Activated T-helper 2 cell treated with anti-CD3 and anti-CD28 coated beads, Interferon-gamma antibody, Interleukin-2, Interleukin-4, amounts not matched to agents 10 μg/mL and 5 μg/mL and 100 μg/mL, durations not matched to agents 14 hours and 24 hours and 36 hours (primary cell): Measurements from ENCODE around the gene SKAP1. TPM values are rescaled to one million over a fixed set of nuclear protein-coding genes. Genes with fewer than 3 reads are reported as not detected.

ENCODE experiments used
- DNase-seq: peaks from one replicate; pipeline ENCODE4 v3.0.0; 2021; ENCODE audit warnings: low spot score
- H3K27ac Mint-ChIP-seq: one replicate; pipeline ENCODE4 v1.8.0; 2021; ENCODE audit warnings: mixed read lengths
- H3K27me3 Mint-ChIP-seq: one replicate; pipeline ENCODE4 v1.8.0; 2021; ENCODE audit warnings: low read depth, mixed read lengths
- H3K36me3 Mint-ChIP-seq: one replicate; pipeline ENCODE4 v1.8.0; 2021; ENCODE audit warnings: low read depth, mixed read lengths
- H3K4me1 Mint-ChIP-seq: one replicate; pipeline ENCODE4 v1.8.0; 2021; ENCODE audit warnings: low read depth, mixed read lengths
- H3K4me3 Mint-ChIP-seq: one replicate; pipeline ENCODE4 v1.8.0; 2021; ENCODE audit warnings: low read depth, mild to moderate bottlenecking, moderate library complexity, mixed read lengths
- H3K9me3 Mint-ChIP-seq: one replicate; pipeline ENCODE4 v1.8.0; 2021; ENCODE audit warnings: mixed read lengths
- intact Hi-C: fragments of 100-400 bp; cut with micrococcal nuclease; formaldehyde crosslinking; loops from one replicate; pipeline ENCODE4 v1.15.1; 2023
- total RNA-seq: library from RNA; stranded (reverse); gene quantifications from 2 replicates; pipeline ENCODE4 v1.2.3, GENCODE V29; 2022

SKAP1 gene
- total RNA-seq, 1 donor from 2014 or later = 60.5 TPM

DNA sequence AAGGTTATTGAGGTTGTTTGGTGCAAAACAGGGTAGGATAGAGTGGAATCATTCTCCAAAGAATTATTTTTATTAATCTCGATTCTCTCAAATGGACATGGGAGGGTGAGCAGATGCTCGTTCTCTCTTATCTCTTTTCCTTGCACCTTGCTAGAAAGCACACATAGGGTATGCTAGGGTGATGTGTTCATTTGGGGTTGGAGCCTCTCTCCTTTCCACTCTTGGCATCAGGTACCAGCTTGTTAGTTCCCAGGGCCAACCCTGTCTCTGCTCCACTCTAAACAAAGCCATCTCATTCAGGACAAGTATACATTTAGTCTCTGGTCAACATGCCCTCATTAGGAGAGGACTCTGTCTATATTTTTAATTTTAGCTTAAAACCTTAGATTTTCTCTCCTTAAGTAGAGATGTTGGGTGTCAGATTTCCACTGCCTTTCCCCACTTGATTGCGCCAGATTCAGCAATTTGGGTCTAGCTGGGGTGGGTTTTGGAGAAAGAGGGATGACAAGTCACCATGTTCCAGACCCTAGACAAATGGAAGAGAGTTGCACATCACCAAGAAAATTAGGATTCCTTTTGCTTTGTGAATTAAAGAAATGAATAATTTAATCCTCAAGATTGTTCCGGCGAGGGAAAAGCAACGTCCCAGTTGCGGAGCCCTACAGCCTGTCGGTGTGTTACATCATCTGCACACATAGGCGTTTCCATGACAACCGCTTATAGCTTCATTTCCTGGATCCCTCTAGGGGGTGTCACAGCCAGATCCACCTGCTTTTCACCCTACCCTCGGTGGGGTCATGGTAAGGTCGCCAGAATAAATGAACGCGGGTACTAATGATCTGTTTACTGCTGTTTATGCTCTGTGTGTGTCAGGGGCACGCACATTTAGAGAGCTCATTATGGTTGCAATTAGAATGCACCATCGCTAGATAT is 280.9 kb downstream of the SKAP1 start:
- H3K9me3 Mint-ChIP-seq = no peaks in the 10 kb centered on the region
- no peak overlapping the region for H3K27ac Mint-ChIP-seq
- H3K4me1 Mint-ChIP-seq = peaks cover 6% of the 10 kb centered on the region
- H3K4me3 Mint-ChIP-seq = no peak overlapping the region
- DNase-seq = no peak
- no peaks in the 10 kb centered on the region for H3K27me3 Mint-ChIP-seq
- intact Hi-C loops = no loop called here
- H3K36me3 Mint-ChIP-seq = peaks cover 55% of the 10 kb centered on the region

DNA sequence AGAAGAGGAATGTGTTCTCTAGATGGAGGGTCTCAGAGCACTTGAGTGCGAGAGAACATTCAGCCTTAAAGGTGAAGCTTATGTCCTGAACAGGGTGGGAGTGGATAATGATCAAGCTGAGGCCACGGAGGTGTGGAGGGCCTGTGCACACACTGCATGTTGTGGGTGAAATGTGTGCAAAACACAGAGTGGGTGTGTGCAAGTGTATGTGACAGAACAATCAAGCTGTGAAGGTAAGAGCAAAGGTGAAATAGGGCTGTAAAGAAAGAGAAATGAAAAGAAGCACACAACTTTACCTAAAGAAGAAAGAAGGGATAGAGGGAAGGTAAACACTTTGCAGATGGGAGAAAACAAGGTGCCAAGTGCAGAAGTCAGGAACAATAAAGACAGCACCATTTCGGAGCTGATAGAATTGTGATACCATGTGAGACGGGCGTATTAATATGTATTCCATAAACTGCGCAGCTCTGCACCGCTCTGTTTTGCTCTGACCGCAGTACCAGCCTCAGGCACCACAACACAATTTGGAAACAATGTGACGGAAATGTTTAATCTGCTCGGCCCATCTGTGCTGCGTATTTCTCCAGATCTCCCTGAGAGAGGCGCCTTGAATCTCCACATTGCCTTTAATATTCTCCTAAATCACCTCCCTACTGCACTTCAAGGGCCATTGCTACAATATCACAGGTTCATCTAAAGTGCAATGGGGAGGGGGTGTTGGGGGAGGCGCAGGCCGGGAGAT is 281.8 kb downstream of the SKAP1 start:
- H3K9me3 Mint-ChIP-seq = no peaks in the 10 kb centered on the region
- no peak for DNase-seq
- intact Hi-C loops = no loop called here
- peaks cover 53% of the 10 kb centered on the region for H3K36me3 Mint-ChIP-seq
- peaks cover 6% of the 10 kb centered on the region for H3K4me1 Mint-ChIP-seq
- no peak overlapping the region for H3K4me3 Mint-ChIP-seq
- H3K27ac Mint-ChIP-seq = no peak overlapping the region
- no peaks in the 10 kb centered on the region for H3K27me3 Mint-ChIP-seq

DNA sequence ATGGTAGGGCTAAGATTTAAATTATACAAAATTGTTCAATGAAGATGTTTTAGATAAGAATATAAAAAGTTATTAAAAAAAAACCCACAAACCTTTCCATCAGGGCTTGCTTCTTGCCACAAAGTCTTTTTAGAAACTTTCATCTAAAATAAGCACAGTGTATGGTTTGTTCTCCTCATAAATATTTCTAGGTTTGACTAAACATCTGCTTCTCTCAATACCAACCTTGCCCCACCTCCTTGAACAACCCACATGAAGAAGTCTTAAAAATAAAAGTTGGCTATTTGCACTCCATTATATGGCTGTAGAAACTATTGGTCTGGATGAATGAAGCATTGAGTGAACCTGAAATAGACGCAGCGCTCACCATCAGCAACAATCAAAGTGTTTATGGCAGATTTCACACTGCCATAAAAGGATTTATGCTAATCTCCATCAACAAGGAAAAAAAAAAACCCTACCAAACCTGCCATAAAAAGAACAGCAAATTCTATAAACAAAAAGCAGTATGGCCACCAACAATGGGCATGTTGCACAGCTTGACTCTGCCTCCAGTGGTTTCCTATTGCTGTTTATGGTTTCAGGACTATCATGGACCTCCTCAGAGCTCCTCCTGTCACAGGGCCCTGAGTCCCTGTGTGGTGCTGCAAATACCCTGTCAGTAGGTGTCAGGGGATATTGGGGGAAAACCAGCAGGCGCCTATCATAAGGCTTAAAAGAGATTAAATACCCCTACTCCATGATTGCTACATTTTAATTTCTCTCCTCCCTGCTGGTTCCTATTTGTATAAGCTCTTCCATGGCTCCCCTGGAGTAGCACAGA is 284.8 kb downstream of the SKAP1 start:
- no peak for DNase-seq
- no peaks in the 10 kb centered on the region for H3K27me3 Mint-ChIP-seq
- H3K4me3 Mint-ChIP-seq = no peak overlapping the region
- peaks cover 55% of the 10 kb centered on the region for H3K36me3 Mint-ChIP-seq
- no peak overlapping the region for H3K27ac Mint-ChIP-seq
- intact Hi-C loops = no loop called here
- H3K4me1 Mint-ChIP-seq = peaks cover 8% of the 10 kb centered on the region
- no peaks in the 10 kb centered on the region for H3K9me3 Mint-ChIP-seq

DNA sequence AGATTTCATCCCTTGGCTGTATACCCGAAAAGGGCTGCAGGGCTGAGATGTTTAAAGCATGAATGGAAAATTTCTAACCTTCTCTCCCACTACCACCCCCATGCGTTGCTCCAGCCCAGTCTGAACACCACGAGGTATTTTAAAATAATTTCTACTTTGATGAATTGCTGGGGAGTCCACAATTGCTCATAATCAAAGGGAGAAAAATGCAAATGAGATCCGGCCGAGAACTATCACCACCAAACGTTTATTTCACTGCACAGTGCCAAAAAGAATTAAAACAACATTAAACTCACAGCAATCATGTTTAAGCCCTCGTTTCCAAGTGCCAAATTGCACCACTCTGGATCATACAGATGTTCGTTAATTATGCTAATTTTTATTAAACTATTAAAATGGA is 285.8 kb downstream of the SKAP1 start:
- intact Hi-C loops = no loop called here
- Mint-ChIP-seq H3K36me3 (peaks cover 59% of the 10 kb centered on the region), H3K27ac (no peak overlapping the region), H3K27me3 (no peaks in the 10 kb centered on the region), H3K4me1 (peaks cover 13% of the 10 kb centered on the region), H3K4me3 (no peak overlapping the region), H3K9me3 (no peaks in the 10 kb centered on the region)
- no peak for DNase-seq

DNA sequence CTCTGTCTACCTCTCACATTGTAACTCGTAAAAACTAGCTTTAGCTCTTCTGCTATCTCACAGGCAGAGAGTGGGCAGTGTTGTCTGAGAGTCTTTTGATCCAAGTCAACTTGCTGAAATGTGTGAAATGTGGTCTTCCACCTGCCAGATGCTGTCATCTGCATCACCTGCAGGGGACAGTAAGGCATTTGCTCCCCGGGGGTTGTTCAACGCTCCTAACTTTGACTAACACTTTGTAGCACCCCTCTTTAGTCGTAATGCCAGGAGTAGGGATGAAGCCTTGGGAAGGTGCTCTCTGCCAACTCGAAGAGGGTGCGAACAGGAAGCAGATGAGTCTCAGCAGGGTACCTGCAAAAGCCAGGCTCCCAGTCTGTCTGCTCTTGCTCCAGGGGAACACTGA is 286.4 kb downstream of the SKAP1 start:
- peaks cover 55% of the 10 kb centered on the region for H3K36me3 Mint-ChIP-seq
- peaks cover 13% of the 10 kb centered on the region for H3K4me1 Mint-ChIP-seq
- H3K27ac Mint-ChIP-seq = no peak overlapping the region
- no peaks in the 10 kb centered on the region for H3K9me3 Mint-ChIP-seq
- DNase-seq = no peak
- H3K4me3 Mint-ChIP-seq = no peak overlapping the region
- no peaks in the 10 kb centered on the region for H3K27me3 Mint-ChIP-seq
- intact Hi-C loops = no loop called here

DNA sequence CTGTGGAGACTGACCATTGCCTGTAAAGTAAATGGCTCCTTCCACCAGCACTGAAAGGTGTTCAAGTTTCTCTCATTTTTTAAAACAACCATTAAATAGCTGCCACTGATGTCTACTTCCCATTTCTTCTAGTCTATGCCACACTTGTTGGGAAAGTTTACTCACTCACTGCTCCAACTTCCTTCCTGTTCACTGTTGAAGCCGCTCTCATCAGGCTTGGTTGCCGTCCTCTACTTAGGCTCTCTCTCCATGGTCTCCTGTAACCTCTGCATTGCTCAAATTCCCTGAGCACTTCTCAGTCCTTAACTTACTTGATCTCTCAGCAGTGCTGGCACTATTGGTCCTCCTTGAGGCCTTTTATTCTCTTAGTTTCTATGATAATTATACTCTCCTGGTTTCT is 290.1 kb downstream of the SKAP1 start:
- H3K4me1 Mint-ChIP-seq = peaks cover 10% of the 10 kb centered on the region
- DNase-seq = no peak
- H3K4me3 Mint-ChIP-seq = no peak overlapping the region
- intact Hi-C loops = no loop called here
- no peaks in the 10 kb centered on the region for H3K27me3 Mint-ChIP-seq
- peak overlapping the region; percentile 59 for H3K27ac Mint-ChIP-seq
- peaks cover 50% of the 10 kb centered on the region for H3K36me3 Mint-ChIP-seq
- H3K9me3 Mint-ChIP-seq = no peaks in the 10 kb centered on the region

DNA sequence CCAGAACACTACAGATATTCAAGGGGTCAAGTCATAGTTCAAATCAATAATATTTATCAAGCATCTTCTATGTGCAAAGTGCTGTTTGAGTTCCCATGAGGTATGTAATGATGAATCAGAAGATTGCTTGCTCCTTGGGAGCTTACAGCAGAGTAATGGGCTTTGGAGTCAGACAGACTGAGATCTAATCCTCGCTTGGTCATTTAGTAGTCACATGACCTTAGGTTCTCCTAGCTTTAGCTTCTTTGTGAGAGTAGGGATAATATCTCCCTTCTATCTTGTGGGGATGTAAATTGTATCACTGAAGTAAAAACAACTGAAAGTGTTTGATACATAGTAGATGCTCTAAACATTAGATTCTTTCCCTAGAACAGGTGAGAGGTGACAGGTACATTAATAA is 292.4 kb downstream of the SKAP1 start:
- DNase-seq = no peak
- Mint-ChIP-seq H3K4me1 (peaks cover 10% of the 10 kb centered on the region), H3K9me3 (no peaks in the 10 kb centered on the region), H3K27ac (no peak overlapping the region), H3K4me3 (no peak overlapping the region), H3K36me3 (peaks cover 42% of the 10 kb centered on the region), H3K27me3 (no peaks in the 10 kb centered on the region)
- intact Hi-C loops = no loop called here

DNA sequence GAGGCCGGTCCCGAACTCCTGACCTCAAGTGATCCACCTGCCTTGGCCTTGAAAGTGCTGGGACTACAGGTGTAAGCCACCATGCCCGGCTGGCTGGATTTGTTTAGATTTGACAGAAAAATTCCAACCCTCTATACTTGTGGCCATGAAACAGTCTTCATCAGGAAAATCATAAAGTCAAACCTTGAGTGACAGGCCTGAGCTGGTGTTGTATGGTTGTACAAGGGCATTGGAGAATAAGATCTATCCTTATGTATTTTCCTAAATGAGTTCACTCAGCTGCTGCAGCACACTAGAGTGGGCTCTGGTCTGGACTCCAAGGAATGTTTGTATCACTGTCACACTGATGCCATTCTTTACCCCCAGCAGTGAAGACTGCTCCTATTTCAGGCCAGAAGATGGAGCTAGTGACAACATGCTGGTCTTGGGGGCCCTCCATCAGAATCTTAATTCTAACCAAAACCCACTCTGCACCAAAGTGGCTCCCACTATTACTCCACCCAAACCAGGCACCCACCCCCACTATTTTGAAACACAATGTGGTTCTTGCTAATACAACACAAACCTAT is 295.0 kb downstream of the SKAP1 start:
- intact Hi-C loops = no loop called here
- no peak for DNase-seq
- Mint-ChIP-seq H3K36me3 (peaks cover 35% of the 10 kb centered on the region), H3K4me1 (peaks cover 6% of the 10 kb centered on the region), H3K27ac (no peak overlapping the region), H3K9me3 (no peaks in the 10 kb centered on the region), H3K27me3 (no peaks in the 10 kb centered on the region), H3K4me3 (no peak overlapping the region)

DNA sequence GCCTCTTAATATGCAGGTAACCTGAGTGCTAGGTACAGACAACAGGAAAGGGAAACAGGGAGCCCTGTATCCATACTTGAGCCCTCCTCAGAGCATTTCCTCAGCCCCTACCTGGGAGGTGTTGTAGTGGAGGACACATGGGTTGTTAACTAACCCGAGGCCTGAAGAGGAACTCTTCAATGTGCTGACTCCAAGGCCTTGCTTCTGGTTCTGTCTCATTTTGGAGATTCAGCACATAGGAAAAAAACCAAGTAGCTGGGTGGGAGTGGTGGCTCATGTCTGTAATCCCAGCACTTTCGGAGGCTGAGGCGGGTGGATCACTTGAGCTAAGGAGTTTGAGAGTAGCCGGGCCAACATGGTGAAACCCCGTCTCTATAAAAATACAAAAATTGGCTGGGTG is 297.6 kb downstream of the SKAP1 start:
- no peaks in the 10 kb centered on the region for H3K9me3 Mint-ChIP-seq
- H3K27me3 Mint-ChIP-seq = no peaks in the 10 kb centered on the region
- intact Hi-C loops = no loop called here
- no peak overlapping the region for H3K27ac Mint-ChIP-seq
- peaks cover under 1% of the 10 kb centered on the region for H3K4me1 Mint-ChIP-seq
- peaks cover 26% of the 10 kb centered on the region for H3K36me3 Mint-ChIP-seq
- H3K4me3 Mint-ChIP-seq = no peak overlapping the region
- no peak for DNase-seq

DNA sequence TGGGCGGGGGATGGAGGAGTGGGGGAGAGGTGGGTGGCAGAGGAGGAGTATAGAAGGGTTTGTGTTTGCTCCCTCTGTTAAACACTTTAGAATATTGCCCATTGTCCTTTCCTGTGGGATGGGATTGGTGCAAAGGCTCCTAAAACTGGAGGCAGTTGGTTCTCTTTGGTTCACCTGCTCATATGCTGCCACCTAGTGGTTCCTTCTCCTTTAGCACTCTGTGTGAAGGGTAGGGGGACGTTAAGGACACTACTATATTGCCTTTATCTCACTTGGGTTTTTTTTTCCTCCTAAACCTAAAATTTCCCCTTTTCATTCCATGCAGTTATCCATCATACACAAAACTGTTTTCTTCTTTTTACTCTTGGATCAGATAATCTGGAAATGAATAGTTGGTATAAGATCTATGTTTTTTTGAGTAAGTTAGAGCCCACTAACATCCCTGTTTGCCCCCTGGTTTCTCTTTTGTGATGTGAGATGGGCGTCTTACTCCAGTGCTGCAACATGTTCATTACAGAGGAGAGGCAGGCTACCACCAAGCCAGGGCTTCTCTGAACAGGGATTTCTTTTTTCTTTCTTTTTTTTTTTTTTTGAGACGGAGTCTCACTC is 298.7 kb downstream of the SKAP1 start:
- Mint-ChIP-seq H3K4me1 (peaks cover 2% of the 10 kb centered on the region), H3K27ac (no peak overlapping the region)

DNA sequence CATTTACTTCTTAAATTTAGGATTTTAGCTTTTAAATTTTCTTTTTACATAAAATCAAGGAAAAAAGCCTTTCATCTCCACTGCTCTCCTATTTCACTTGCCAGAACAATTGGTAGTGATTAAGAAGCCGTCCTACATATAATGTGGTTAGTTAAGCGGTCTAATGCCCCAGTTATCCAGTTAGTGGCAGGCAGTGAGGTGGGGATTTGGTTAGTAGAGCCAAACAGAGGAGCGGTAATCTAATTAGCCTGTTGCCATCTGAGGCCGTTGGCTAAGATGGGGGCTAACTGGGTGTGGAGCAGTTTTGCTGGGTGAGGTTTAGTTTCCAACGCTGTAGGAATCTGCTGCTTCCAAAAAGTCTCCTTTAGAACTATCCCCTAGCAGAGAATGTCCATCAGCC is 300.0 kb downstream of the SKAP1 start:
- no peak for DNase-seq
- Mint-ChIP-seq H3K4me1 (peaks cover 2% of the 10 kb centered on the region), H3K9me3 (no peaks in the 10 kb centered on the region), H3K4me3 (no peak overlapping the region), H3K27me3 (no peaks in the 10 kb centered on the region), H3K27ac (no peak overlapping the region), H3K36me3 (peaks cover 25% of the 10 kb centered on the region)
- intact Hi-C loops = loop anchor here (2.0 kb wide), 1 partner anchor 49 kb away; no protein-coding TSS in a partner anchor

More for the DNA sequence above, 298.7 kb downstream of the SKAP1 start:
- intact Hi-C loops = loop anchor here (1.0 to 2.0 kb wide), 2 partner anchors 51 to 106 kb away; no protein-coding TSS in a partner anchor
- H3K4me3 Mint-ChIP-seq = no peak overlapping the region
- H3K9me3 Mint-ChIP-seq = no peaks in the 10 kb centered on the region
- peaks cover 28% of the 10 kb centered on the region for H3K36me3 Mint-ChIP-seq
- DNase-seq = no peak
- H3K27me3 Mint-ChIP-seq = no peaks in the 10 kb centered on the region

DNA sequence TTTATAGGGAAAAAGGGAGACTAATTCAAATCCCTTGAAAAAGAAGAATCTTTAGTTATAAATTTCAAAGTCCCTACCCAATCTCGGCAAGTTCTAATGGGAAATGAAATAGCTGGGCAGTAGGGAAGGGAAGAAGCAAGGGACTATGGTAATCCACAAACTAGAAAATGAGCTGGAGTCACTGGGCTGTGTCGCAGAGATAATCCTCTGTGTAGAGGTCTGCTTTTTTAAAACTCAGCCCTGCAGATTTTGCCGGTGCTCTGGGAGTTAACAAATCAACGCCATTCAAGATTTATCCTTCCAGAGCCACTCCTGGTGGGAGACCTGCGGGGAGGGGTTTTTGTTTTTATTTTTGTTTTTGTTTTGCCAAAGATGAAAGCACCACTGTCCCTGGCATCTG is 301.6 kb downstream of the SKAP1 start:
- DNase-seq = no peak
- peaks cover 31% of the 10 kb centered on the region for H3K36me3 Mint-ChIP-seq
- intact Hi-C loops = no loop called here
- H3K4me1 Mint-ChIP-seq = peaks cover 2% of the 10 kb centered on the region
- H3K9me3 Mint-ChIP-seq = no peaks in the 10 kb centered on the region
- H3K4me3 Mint-ChIP-seq = no peak overlapping the region
- no peak overlapping the region for H3K27ac Mint-ChIP-seq
- H3K27me3 Mint-ChIP-seq = no peaks in the 10 kb centered on the region
